HG03097 (cell line): ENCODE results near the gene ZNF652.
"Not testable (repeated sequence)": the region's sequence is repeated elsewhere in the genome, so short reads cannot be mapped to it uniquely, and the experiment has no call there.

ENCODE experiments used
- ATAC-seq: cut with Tn5 transposase; IDR thresholded peaks from one replicate; pipeline ENCODE4 v1.9.1; 2021; ENCODE audit not compliant: unreplicated experiment, low FRiP score

ZNF652 gene

DNA sequence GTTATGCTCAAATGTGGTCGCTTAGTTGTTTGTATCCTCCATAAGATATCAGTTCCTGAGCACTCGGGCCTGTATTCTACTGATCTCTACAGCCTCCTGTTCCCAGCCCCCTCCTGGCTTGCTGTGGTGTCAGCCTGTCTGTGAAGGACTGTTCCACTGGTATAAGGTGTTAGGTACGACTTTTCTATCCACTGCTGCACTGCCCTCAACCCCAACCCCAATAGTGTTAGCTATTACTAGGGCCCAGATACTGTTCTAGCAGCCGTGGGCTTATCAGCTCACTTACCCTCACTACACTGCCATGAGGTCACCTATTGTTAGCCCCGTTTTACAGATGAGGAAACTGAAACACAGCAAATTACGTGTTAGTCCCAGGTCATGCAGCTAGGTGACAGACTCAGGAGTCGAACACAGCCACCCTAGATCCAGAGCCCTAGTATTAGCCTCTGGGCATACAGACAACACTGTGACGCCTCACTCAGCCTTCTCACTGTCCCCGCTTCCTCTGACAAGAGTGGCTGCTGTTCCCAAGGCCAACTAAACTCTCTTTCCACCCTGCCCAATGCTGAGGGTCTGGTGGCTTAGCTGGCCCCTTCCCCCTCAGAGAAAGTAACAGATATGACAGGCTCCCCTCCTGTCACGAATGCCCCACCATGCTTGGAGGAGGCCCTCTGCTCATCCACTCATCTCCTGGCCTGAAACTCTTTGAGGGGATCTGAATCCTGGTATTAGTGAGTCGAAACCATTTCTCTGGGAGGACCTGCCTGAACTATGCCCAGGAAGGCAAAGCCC is 25.6 kb upstream of the ZNF652 start:
- ATAC-seq = no peak

DNA sequence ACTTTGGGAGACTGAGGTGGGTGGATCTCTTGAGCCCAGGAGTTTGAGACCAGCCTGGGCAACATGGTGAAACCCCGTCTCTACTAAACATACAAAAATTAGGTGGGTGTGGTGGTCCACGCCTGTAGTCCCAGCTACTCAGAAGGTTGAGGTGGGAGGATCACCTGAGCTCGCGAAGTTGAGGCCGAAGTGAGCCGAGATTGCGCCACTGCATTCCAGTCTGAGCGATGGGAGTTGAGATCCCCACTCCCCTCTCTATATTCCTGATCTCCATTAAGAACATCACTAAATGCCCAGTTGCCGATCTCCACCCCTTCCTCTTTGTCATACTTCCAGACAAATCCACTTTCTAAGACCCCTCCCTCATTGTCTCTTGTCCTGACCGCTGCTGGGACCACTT is 24.3 kb upstream of the ZNF652 start:
- no peak for ATAC-seq

DNA sequence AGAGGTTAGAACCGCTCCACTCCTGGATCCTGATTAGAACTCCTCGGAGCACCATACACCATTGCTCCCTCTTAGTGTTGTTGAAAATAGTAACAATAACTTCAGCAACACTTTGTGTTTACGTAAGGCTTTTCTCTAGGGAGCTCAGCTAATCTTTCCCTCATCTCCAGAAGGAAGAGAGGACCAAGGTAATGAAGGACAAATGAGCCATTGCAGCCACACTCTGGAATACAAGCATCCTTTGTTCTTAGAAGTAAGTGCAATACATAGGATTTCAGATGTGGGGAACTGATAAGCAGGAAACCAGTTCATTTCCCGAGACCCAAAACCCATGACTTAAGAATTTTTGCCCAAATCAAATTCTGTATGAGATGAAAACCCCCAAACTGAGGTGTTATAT is 22.9 kb upstream of the ZNF652 start:
- no peak for ATAC-seq

DNA sequence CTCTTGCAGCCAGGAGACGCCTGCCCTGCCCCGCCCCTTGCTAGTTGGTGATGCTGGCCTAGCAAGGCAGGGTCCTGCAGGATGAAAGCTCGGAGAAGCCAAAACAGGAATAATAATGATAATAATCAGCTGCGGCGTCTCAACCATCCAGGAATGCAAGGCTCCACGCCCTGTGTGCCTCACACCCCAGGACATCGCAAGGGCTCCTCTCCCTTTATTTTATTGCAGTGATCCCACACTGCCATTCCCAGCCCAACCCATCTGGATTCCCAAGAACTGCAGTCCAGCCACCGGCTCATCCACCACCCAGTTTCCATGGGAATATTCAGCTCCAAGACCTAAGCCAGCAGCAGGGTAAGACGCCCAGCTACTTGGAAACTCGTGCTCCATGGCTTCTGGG is 21.0 kb upstream of the ZNF652 start:
- ATAC-seq = no peak

DNA sequence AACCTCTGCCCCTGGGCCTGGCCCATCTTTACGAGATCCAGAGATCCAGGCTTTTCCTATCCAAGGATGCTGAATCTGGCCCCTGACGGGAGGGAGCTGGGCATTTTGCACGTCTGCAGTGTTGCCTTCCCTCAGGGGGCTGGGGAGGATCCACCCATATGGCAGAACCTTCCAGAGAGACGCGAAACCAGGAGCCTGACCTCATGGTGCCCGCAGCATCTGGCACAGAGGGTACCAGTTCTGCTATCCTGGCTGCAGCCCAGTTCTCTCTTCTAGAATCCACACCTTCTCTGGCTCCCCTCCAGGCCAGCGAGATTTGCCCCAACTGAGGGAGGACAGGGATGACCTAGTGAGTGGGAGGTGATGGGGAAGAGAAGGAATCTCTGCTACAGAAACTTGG is 20.5 kb upstream of the ZNF652 start:
- no peak for ATAC-seq

DNA sequence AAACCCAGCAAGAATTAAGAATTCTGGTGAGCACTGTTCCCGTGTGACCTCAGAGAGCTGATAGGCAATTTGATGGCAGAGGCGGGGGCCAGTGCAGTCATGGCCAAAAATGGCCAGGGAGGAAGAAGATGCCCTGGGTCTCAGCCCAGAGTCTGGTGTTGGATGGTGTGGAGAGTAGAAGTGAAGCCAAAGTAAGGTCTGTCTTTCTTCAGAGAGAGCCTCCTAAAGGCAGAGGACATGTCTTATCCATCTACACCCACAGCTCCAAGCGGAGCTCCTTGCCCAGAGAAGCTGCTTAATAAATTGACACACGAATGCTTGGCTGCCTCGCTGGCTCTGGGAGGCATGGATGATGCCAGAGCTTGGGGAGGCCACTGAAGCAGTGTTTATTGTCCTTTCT is 19.7 kb upstream of the ZNF652 start:
- ATAC-seq = no peak

DNA sequence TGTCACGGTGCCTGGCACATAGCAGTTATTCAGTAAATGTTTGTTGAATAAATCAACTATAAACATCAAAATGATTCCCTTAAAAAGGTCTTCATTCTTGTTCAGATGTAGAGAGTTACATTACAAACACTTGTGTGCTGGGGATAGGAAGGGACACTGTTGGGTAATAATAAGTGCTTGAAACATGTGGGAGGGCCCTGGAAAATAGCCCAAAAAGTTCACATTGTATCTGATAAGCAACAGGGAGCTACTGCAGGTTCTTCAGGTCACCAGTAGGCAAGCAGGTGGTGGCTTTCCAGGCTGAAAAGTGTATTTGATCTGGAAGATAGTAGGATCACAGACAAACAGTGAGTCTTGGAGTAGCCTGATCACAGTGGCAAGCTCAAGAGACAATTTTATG is 19.0 kb upstream of the ZNF652 start:
- ATAC-seq = no peak

DNA sequence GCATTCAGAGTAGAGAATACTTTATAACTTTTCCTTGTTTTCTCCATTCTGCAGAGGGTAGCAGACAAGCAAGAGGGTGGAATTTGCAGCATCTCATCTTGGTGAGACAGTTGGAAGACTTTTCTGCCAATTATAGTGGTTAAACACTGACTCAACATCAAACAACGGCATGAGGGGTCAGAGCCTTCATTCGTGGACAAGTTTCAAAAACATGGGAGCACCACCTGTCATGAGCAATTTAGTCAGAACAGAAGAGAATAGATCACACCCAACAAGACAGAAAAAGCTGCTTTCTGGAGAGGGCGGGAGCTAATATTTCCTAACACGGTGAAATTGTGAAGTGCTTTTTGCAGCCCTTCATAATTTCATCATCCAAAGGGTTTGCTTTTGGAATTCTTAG is 17.9 kb upstream of the ZNF652 start:
- ATAC-seq = no peak

DNA sequence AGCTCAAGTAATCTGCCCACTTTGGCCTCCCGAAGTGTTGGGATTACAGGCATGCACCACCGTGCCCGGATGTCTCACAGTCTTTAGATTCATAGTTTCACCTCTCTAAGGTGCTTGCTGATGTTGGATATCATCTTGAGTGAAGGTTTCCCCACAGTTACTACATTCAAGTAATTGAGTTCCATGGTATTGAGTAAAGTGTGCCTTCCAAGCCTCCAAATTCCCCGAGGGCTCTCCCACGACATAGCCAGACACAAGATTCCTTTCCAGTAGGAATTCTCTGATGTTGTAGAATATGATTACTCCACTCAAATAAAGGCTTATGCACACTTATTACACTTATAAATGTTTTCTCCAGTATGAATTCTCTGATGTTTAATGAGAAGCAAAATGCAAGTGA is 16.3 kb upstream of the ZNF652 start:
- ATAC-seq = no peak

DNA sequence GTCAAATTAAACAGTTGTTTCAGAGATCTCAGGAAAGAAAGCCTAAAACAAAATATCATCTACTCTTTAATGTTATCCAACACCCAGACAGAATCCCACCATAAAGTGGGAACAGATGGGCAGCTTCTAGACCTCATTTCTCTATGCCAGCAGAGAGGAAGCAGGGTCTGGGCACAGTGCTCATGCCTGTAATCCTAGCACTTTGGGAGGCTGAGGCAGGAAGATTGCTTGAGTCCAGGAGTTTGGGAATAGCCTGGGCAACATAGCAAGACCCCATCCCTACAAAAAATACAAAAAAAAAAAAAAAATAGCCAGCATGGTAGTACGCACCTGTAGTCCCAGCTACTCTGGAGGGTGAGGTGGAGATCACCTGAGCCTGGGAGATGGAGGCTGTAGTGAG is 13.5 kb upstream of the ZNF652 start:
- no peak for ATAC-seq

DNA sequence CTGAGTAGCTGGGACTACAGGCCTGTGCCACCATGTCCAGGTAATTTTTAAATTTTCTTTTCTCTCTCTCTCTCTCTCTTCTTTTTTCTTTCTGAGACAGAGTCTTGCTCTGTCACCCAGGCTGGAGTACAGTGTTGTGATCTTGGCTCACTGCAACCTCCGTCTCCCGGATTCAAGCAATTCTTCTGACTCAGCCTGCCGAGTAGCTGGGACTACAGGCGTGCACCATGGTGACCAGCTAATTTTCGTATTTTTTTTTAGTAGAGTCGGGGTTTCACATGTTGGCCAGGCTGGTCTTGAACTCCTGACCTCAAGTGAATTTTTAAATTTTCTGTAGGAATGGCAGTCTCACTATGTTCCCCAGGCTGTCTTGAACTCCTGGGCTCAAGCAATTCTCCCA is 11.1 kb upstream of the ZNF652 start:
- ATAC-seq = no peak

DNA sequence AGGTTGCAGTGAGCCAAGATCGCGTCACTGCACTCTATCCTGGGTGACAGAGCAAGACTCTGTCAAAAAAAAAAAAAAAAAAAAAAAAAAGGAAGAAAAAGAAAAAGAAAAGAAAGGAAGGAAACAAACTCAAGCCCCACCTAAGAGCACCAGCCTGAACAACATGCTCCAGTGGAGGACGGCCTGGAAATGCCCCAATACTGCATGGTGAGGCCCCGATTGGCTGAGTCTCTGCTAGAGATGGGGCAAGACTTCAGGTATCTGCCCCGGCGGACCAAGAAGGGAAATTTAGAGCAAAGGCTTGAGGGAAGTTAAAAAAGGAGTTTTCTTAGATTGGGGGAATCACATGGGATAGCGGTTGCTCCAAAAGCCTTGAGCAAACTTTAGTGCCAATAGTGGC is 10.4 kb upstream of the ZNF652 start:
- no peak for ATAC-seq

DNA sequence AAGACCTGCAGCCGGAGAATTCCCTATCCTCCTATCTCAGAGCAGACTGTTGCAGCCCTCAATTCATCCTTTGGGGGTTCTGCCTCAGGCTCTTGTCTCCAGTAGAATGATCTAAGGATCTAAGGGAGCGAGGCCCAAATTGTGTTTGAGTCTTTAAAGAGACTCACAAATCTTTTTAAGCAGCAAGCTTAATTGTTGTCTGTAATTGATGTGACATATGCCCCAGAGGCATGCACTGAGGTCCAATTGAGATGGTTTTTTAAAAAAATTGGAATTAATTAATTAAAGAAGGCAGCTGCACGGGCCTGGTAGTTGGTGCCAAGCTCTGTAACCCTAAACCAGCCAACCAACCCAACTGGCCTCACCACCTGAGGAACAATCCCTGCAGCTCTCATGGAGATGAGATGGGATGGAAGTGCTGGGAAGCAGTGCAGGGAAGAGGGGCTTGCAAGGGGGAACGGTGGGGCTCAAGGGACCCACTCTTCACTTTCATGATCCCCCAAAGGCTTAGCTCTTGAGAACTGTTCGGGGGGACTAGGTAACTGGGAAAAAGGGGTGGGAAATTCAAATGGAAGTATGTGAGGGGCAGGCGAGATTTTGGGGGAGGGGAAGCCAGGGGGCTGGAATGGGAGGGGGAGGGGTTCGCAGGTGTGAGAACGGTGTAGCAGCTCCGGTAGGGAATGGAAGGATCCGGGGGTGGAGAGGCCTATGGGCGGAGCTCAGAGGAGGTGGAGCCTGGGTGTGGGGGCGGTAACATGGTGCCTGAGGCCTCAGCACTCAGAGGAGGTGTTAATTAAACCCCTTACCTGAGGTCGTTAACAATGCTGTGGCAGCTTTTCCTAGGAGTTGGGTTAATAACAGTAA is 9.2 kb upstream of the ZNF652 start:
- no peak for ATAC-seq

DNA sequence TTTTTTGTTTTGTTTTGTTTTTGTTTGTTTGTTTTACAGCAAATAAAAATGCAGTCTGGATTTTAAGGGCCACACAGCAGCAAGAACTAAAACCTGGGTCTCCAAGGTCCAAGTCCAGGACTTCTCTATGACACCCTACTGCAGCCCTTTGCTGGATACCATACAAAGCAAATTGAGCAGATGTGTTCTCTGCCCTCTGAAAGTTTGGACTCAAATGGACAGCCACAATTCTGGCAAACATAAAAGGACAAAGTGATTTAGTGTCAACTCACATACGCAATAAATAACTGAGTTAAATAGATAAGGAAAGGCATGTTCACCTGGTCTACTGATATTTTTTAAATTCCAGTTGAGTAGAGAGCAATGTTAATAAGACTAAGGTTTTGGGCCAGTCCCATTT is 7.7 kb upstream of the ZNF652 start:
- no peak for ATAC-seq

DNA sequence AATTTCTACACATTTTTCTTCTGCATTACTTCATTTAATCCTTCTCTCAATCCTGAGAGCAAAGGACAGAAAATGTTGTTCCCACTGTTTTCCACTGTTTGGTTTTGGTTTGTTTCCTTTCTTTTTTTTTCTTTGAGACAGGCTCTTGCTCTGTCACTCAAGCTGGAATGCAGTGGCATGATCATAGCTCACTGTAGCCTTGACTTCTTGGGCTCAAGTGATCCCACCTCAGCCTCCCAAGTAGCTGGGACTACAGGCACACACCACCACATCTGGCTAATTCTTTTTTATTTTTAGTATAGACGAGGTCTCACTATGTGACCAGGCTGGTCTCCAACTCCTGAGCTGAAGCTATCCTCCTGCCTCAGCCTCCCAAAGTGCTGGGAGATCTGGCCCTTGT is 7.0 kb upstream of the ZNF652 start:
- no peak for ATAC-seq

DNA sequence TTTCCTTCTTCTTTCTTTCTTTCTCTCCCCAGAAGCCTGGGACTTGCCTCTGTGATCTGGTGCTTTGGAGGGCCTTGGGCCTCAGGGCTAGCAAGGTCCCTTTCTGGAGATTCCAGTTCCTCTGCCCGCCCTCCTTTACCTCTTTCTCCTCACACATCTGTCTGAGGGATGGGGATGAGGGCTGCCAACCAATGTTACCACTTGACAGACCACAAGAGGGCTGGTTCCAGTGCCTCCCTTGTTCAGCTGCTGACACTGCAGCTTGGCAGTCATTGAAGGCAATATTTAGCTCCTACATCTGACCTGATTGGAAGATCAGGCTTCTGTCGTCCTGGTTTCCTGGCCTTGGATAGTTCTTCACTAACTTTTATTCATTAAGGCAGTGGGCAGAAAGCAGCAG is 3.6 kb upstream of the ZNF652 start:
- no peak for ATAC-seq

DNA sequence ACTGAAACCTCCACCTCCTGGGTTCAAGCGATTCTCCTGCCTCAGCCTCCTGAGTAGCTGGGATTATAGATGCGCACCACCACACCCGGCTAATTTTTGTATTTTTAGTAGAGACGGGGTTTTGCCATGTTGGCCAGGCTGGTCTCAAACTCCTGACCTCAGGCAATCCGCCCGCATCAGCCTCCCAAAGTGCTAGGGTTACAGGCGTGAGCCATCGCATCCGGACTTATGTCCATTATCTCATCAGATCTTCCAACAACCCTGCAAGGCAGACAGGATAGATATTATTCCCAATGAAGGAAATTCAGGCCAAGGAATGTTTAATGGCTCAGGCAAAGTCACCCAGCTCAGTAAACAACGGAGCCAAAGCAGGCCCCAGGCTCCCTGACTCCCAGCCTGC is 3.1 kb upstream of the ZNF652 start:
- ATAC-seq = not testable (repeated sequence)

DNA sequence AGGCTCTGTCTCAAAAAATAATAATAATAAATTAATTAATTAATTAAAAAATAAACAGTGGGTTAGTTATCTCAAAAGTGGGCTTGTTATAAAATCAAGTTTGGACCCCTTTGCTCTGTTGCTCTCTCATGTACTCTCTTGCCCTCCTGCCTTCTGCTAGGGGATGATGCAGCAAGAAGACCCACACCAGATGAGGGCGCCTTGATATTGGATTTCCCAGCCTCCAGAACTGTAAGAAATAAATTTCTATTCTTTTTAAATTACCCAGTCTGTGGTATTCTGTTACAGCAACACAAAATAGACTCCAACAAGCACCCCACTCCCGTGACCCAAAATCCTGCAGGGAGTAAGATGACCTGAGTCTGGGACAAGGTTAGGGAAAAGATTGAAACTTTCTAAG is 2.1 kb upstream of the ZNF652 start:
- ATAC-seq = no peak

DNA sequence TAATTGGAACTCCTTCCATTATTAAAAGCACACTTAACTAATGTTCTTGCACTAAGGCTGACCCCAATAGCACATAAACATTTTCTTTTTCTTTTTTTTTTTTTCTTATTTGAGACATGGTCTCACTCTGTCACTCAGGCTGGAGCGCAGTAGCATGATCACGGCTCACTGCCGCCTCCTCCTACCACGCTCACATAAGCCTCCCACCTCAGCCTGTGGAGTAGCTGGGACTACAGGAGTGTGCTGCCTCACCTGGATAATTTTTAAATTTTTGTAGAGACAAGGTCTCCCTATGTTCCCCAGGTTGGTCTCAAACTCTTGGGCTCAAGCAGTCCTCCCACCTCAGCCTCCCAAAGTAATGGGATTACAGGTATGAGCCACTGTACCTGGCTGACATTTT is 1.2 kb upstream of the ZNF652 start:
- ATAC-seq = no peak

DNA sequence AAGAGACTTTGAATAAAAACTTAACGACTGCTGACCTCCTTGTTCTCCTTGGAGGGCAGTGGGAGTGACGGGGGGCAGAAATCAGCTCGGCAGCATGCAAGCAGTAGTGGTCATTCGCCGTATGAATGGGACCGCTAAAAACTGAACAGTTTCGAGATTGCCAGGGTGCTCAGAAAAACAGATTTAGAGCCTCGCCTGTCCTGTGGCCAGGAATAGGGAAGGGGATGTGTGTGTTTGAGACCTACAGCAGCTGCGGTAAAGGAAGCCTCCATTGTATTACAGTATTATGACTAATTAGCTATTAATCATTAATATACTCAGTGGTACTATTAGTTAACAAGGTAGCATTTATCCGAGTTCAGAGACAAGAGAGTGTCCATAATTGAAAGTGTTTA is 670 bp upstream of the ZNF652 start:
- ATAC-seq = no peak

DNA sequence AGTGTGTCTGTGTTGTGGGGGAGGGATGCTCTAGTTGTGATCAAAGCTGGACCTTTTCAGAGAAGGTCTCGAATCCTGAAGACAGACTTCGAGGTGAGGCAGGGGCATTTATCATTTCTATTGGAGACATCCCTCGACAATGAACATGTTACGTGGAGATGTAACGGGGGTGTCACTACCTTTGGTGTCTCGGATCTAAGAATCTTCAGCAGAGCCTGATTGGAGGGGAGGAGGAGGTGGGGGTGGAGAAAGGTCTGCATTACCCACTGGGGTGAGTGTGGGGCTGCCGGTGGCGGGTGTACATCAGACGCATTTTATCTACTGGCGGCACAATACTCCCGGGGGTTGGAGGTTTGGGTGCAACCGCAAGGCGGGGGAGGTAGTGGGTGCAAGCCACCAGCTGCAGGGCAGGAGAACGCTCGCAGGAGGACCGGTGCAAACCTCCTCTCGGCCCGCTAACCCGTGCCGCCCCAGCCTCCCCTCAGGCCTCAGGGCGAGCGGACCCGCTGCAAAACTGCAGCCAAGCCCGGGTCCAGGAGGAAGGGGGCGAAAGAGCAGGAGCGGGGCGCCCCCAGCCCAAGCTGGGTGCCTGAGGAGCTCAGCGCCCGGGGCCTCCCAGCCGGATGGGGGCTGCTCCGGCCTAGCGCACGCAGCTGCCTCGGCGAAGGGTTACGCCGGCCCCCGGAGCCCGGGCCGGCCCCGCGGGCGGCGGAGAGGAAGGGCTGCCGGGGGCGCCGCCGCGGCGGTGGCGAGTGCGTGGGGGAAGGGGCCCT is 735 bp downstream of the ZNF652 start:
- ATAC-seq = peak; percentile 29

DNA sequence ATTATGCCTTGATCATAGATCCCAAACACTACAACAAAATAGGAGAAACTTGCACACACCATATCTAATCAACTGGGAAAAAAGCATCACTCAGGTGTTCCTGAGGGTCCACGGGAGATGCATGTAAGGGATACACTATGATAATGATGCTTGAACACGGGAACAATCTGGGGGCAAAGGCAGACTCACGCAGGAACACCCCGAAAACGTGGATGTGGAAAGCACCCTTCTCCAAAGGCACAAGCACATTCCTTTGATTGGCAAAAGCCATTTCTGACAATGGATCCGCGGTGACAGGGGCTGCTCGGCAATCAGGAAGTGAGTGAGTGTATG is 1.3 kb downstream of the ZNF652 start:
- ATAC-seq = no peak
